Smooth muscle cell (in vitro differentiated cells): ENCODE results near the gene DENND4B. TPM values are rescaled to one million over a fixed set of nuclear protein-coding genes. Genes with fewer than 3 reads are reported as not detected.
"Not testable (repeated sequence)": the region's sequence is repeated elsewhere in the genome, so short reads cannot be mapped to it uniquely, and the experiment has no call there.

Experiments used
- DNase-seq: peaks from one replicate; lab custom pipeline; 2025; ENCODE audit not compliant: unreplicated experiment; lab: John Stamatoyannopoulos, UW
- H2AFZ ChIP-seq: fragments of 200-600 bp; sonication (generic); 2 replicates; pipeline ENCODE4 v1.6.0; 2016; ENCODE audit warnings: antibody characterized with exemption, low read depth, mild to moderate bottlenecking
- H3F3A ChIP-seq: fragments of 200-600 bp; sonication (generic); 2 replicates; pipeline ENCODE4 v1.6.0; 2017; ENCODE audit warnings: antibody characterized with exemption, low read depth
- H3K27ac ChIP-seq: fragments of 200-600 bp; sonication (generic); 2 replicates; pipeline ENCODE4 v1.5.1; 2016; ENCODE audit warnings: low read depth, mild to moderate bottlenecking
- H3K27me3 ChIP-seq: fragments of 200-600 bp; sonication (generic); 2 replicates; pipeline ENCODE4 v1.6.1; 2016; ENCODE audit warnings: low read depth, mild to moderate bottlenecking
- H3K36me3 ChIP-seq: fragments of 200-600 bp; sonication (generic); 2 replicates; pipeline ENCODE4 v1.5.1; 2016; ENCODE audit warnings: low read depth
- H3K4me1 ChIP-seq: fragments of 200-600 bp; sonication (generic); 2 replicates; pipeline ENCODE4 v1.5.1; 2016; ENCODE audit warnings: low read depth
- H3K4me2 ChIP-seq: fragments of 200-600 bp; sonication (generic); 2 replicates; pipeline ENCODE4 v1.6.0; 2016; ENCODE audit warnings: mild to moderate bottlenecking
- H3K4me3 ChIP-seq: fragments of 200-600 bp; sonication (generic); 2 replicates; pipeline ENCODE4 v1.5.1; 2016; ENCODE audit warnings: mild to moderate bottlenecking
- H3K79me2 ChIP-seq: fragments of 200-600 bp; sonication (generic); 2 replicates; pipeline ENCODE4 v1.6.0; 2016; ENCODE audit warnings: low read depth, mild to moderate bottlenecking
- H3K9ac ChIP-seq: fragments of 200-600 bp; sonication (generic); 2 replicates; pipeline ENCODE4 v1.6.0; 2016; ENCODE audit warnings: low read depth
- H3K9me3 ChIP-seq: fragments of 200-600 bp; sonication (generic); replicated peaks from 2 replicates; pipeline ENCODE4 v1.5.1; 2016; ENCODE audit warnings: low read depth
- H4K20me1 ChIP-seq: fragments of 200-600 bp; sonication (generic); 2 replicates; pipeline ENCODE4 v1.6.0; 2016; ENCODE audit warnings: low read depth
- CTCF ChIP-seq: fragments of 200-600 bp; sonication (generic); IDR thresholded peaks from 2 replicates; pipeline ENCODE4 v1.5.1; 2017; ENCODE audit warnings: borderline replicate concordance, mild to moderate bottlenecking, antibody characterized with exemption; ENCODE audit not compliant: insufficient read depth, poor library complexity, severe bottlenecking
- WGBS: methylation state at CpG from one replicate; pipeline ENCODE4 v1.1.7; 2016; ENCODE audit warnings: low lambda C conversion rate; 5-methylcytosine and 5-hydroxymethylcytosine counted together
- polyA plus RNA-seq: library from polyadenylated mRNA; unstranded; fragments of >200 nt; fragmentation: Nextera tagmentation; extraction: Ambion mirVana; gene quantifications from 2 replicates; pipeline ENCODE4 v1.2.1, GENCODE V29; 2016
- total RNA-seq: library from RNA; depleted of rRNA; stranded (reverse); fragments of >200 nt; gene quantifications from 2 replicates; pipeline ENCODE4 v1.2.3, GENCODE V29; 2014

DENND4B gene
- total and polyA plus RNA-seq, 2 experiments from 2014 or later: 9.7 to 16.3 TPM

- no peaks in the 10 kb centered on the region for H3K4me1 ChIP-seq
- no peak for DNase-seq
- H3K9ac ChIP-seq: no peak overlapping the region
- no peak for TF ChIP-seq CTCF
- peaks cover 100% of the 10 kb centered on the region for H3K79me2 ChIP-seq
- H3K36me3 ChIP-seq: no peaks in the 10 kb centered on the region
- no peaks in the 10 kb centered on the region for H3F3A ChIP-seq
- H4K20me1 ChIP-seq: peaks cover 97% of the 10 kb centered on the region
- H3K4me3 ChIP-seq: no peak overlapping the region
- H2AFZ ChIP-seq: no peak overlapping the region
- no peak overlapping the region for H3K27ac ChIP-seq
- WGBS: 94% methylated on average over 1 of the region's 1 CpG
- H3K9me3 ChIP-seq: no peaks in the 10 kb centered on the region
- no peak overlapping the region for H3K4me2 ChIP-seq
- H3K27me3 ChIP-seq: no peaks in the 10 kb centered on the region
These were observed 40.1 kb downstream of the DENND4B start for GRCh38 chr1:153906396-153906795.

GRCh38 chr1:153905908-153906307, 40.6 kb downstream of the DENND4B start:
- H3K36me3 ChIP-seq, H3K9ac ChIP-seq, H3F3A ChIP-seq, H3K9me3 ChIP-seq, H3K4me2 ChIP-seq, H3K4me3 ChIP-seq, H2AFZ ChIP-seq, H3K27me3 ChIP-seq, DNase-seq, H3K27ac ChIP-seq, H3K4me1 ChIP-seq: not testable (repeated sequence)
- Histone ChIP-seq H4K20me1 (peaks cover 97% of the 10 kb centered on the region), H3K79me2 (peaks cover 100% of the 10 kb centered on the region)
- WGBS: 96% methylated on average over 7 of the region's 8 CpGs

- Histone ChIP-seq H3K4me1 (no peaks in the 10 kb centered on the region), H3K27ac (no peak overlapping the region), H3F3A (no peaks in the 10 kb centered on the region), H3K4me3 (no peak overlapping the region), H2AFZ (no peak overlapping the region), H3K27me3 (no peaks in the 10 kb centered on the region), H4K20me1 (peaks cover 99% of the 10 kb centered on the region), H3K9ac (no peak overlapping the region), H3K36me3 (no peaks in the 10 kb centered on the region), H3K79me2 (peaks cover 100% of the 10 kb centered on the region), H3K9me3 (no peaks in the 10 kb centered on the region), H3K4me2 (no peak overlapping the region)
- DNase-seq: no peak
- no peak for TF ChIP-seq CTCF
- WGBS: 98% methylated on average over 14 of the region's 14 CpGs
These were observed 42.6 kb downstream of the DENND4B start for GRCh38 chr1:153903841-153904455.

- Histone ChIP-seq H3K9me3 (no peaks in the 10 kb centered on the region), H3K4me3 (no peak overlapping the region), H3K27me3 (no peaks in the 10 kb centered on the region), H3K79me2 (peaks cover 99% of the 10 kb centered on the region), H3K4me2 (no peak overlapping the region), H3K27ac (no peak overlapping the region), H3K36me3 (no peaks in the 10 kb centered on the region), H4K20me1 (peaks cover 99% of the 10 kb centered on the region), H2AFZ (no peak overlapping the region), H3F3A (no peaks in the 10 kb centered on the region), H3K9ac (no peak overlapping the region), H3K4me1 (no peaks in the 10 kb centered on the region)
- DNase-seq: no peak
- no peak for TF ChIP-seq CTCF
- WGBS: 96% methylated on average over 6 of the region's 6 CpGs
These were observed 47.0 kb downstream of the DENND4B start for GRCh38 chr1:153899509-153899908.

GRCh38 chr1:153895866-153896265, 50.7 kb downstream of the DENND4B start:
- H3K9ac ChIP-seq, H3K4me2 ChIP-seq, H2AFZ ChIP-seq, H3K27ac ChIP-seq, H3K27me3 ChIP-seq, H3K9me3 ChIP-seq, H3K36me3 ChIP-seq, H3K4me3 ChIP-seq, DNase-seq, H3K4me1 ChIP-seq, H3F3A ChIP-seq: not testable (repeated sequence)
- H3K79me2 ChIP-seq: peaks cover 96% of the 10 kb centered on the region
- WGBS: 100% methylated on average over 1 of the region's 1 CpG
- peaks cover 96% of the 10 kb centered on the region for H4K20me1 ChIP-seq

GRCh38 chr1:153891042-153891441, 55.5 kb downstream of the DENND4B start:
- peaks cover 95% of the 10 kb centered on the region for H3K79me2 ChIP-seq
- H3K9ac ChIP-seq, DNase-seq, H3K36me3 ChIP-seq, H3K4me3 ChIP-seq, H3K27me3 ChIP-seq, H3K4me2 ChIP-seq, H3K4me1 ChIP-seq, H3K27ac ChIP-seq, H3K9me3 ChIP-seq, H3F3A ChIP-seq, H2AFZ ChIP-seq: not testable (repeated sequence)
- peaks cover 96% of the 10 kb centered on the region for H4K20me1 ChIP-seq
- 97% methylated on average over 7 of the region's 7 CpGs for WGBS
